Measurements from ENCODE around the gene LRP5. TPM values are rescaled to one million over a fixed set of nuclear protein-coding genes. Genes with fewer than 3 reads are reported as not detected.

Gene LRP5
- total RNA-seq, 1 experiment from 2014 or later: 55.2 TPM

- intact Hi-C loops (cut with micrococcal nuclease): no loop called here
- POLR2A ChIA-PET: no interaction called here
- Histone ChIP-seq H4K20me1 (ENCODE audit: insufficient read depth) (peaks cover 52% of the 10 kb centered on the region), H2AFZ (ENCODE audit: low read depth, low read length, poor library complexity, severe bottlenecking) (no peak overlapping the region), H3K9ac (ENCODE audit: low read length) (no peak overlapping the region), H3K27me3 (ENCODE audit: insufficient read depth, low read length) (no peaks in the 10 kb centered on the region), H3K4me3 (replicated peaks in 1 of 2; ENCODE audit: low read depth in 1 of 2, low read length in 2 of 2) (no peak overlapping the region), H3K36me3 (ENCODE audit: control insufficient read depth in 1 of 2, insufficient read depth in 2 of 2, low read length in 2 of 2) (no peaks in the 10 kb centered on the region), H3K9me2 (ENCODE audit: insufficient read depth) (no peaks in the 10 kb centered on the region), H3K4me2 (ENCODE audit: low read length) (no peak overlapping the region), H3K27ac (ENCODE audit: low read depth, low read length) (no peak overlapping the region), H3K79me2 (ENCODE audit: insufficient read depth, low read length) (peaks cover 99% of the 10 kb centered on the region), H3K9me3 (ENCODE audit: control insufficient read depth in 1 of 2, insufficient read depth in 1 of 2, low read depth in 1 of 2, low read length in 2 of 2) (no peaks in the 10 kb centered on the region), H3K4me1 (ENCODE audit: control insufficient read depth in 1 of 2, insufficient read depth in 2 of 2, low read length in 2 of 2) (peaks cover 0 to 6% of the 10 kb centered on the region in 2 experiments; a peak in 2 of 4 replicates)
- DNase-seq (ENCODE audit: low read depth, low spot score): no peak
- TF ChIP-seq SRF (IDR thresholded peaks at IDR 0.05; ENCODE audit: low read depth): no peak
- no peak for TF ChIP-seq CTCF (IDR thresholded peaks at IDR 0.05 in 2 of 3, conservative IDR thresholded peaks at IDR 0.05 in 1 of 3; ENCODE audit: borderline replicate concordance in 1 of 3, insufficient read depth in 1 of 3, low read depth in 2 of 3, low read length in 2 of 3)
- no peak for TF ChIP-seq POLR2AphosphoS5 (IDR thresholded peaks at IDR 0.05; ENCODE audit: low read depth, low read length)
- no peak for TF ChIP-seq JUND (IDR thresholded peaks at IDR 0.05)
- no peak for TF ChIP-seq ZNF274 (IDR thresholded peaks at IDR 0.05; ENCODE audit: low read depth, low read length)
- TF ChIP-seq POLR2A (IDR thresholded peaks at IDR 0.05; ENCODE audit: borderline replicate concordance, extremely low read depth, insufficient read depth, insufficient read length): no peak
- RAD21 ChIA-PET (ENCODE audit: low non-redundant PET in 1 of 2, low total read pairs in 2 of 2, uncharacterized antibody in 2 of 2, unreplicated experiment in 2 of 2): no interaction called here
- ATAC-seq: no peak
- CTCF ChIA-PET: no interaction called here
- BruUV-seq (replicated peaks): no TSS peak
Observed at GRCh38 chr11:68497761-68498160, 185.4 kb downstream of the LRP5 start.

GRCh38 chr11:68498321-68498720 is 185.9 kb downstream of the LRP5 start:
- intact Hi-C loops (cut with micrococcal nuclease): no loop called here
- no peak for ATAC-seq
- peaks cover 49% of the 10 kb centered on the region for H4K20me1 ChIP-seq (ENCODE audit: insufficient read depth)
- no peak for TF ChIP-seq POLR2AphosphoS5 (IDR thresholded peaks at IDR 0.05; ENCODE audit: low read depth, low read length)
- no TSS peak for BruUV-seq (replicated peaks)
- CTCF ChIA-PET: no interaction called here
- no peak overlapping the region for H3K27ac ChIP-seq (ENCODE audit: low read depth, low read length)
- no peak for DNase-seq (ENCODE audit: low read depth, low spot score)
- peaks cover 99% of the 10 kb centered on the region for H3K79me2 ChIP-seq (ENCODE audit: insufficient read depth, low read length)
- RAD21 ChIA-PET (ENCODE audit: low non-redundant PET in 1 of 2, low total read pairs in 2 of 2, uncharacterized antibody in 2 of 2, unreplicated experiment in 2 of 2): no interaction called here
- H3K4me2 ChIP-seq (ENCODE audit: low read length): no peak overlapping the region
- no peaks in the 10 kb centered on the region for H3K36me3 ChIP-seq (ENCODE audit: control insufficient read depth in 1 of 2, insufficient read depth in 2 of 2, low read length in 2 of 2)
- POLR2A ChIA-PET: no interaction called here
- H3K4me3 ChIP-seq (replicated peaks in 1 of 2; ENCODE audit: low read depth in 1 of 2, low read length in 2 of 2): no peak overlapping the region
- H3K4me1 ChIP-seq (ENCODE audit: control insufficient read depth in 1 of 2, insufficient read depth in 2 of 2, low read length in 2 of 2): peaks cover 0 to 6% of the 10 kb centered on the region in 2 experiments; a peak in 2 of 4 replicates
- no peak overlapping the region for H2AFZ ChIP-seq (ENCODE audit: low read depth, low read length, poor library complexity, severe bottlenecking)
- H3K9me3 ChIP-seq (ENCODE audit: control insufficient read depth in 1 of 2, insufficient read depth in 1 of 2, low read depth in 1 of 2, low read length in 2 of 2): no peaks in the 10 kb centered on the region
- H3K27me3 ChIP-seq (ENCODE audit: insufficient read depth, low read length): no peaks in the 10 kb centered on the region
- H3K9ac ChIP-seq (ENCODE audit: low read length): no peak overlapping the region
- no peaks in the 10 kb centered on the region for H3K9me2 ChIP-seq (ENCODE audit: insufficient read depth)

Other genes starting within 250 kb of the LRP5 start
- gene CHKA, start 191.2 kb upstream of the LRP5 start, total RNA-seq (2021; ENCODE audit: unreplicated experiment): 33.1 TPM
- gene KMT5B, start 99.3 kb upstream of the LRP5 start, total RNA-seq (2021; ENCODE audit: unreplicated experiment): 35.1 TPM
- gene C11orf24, start 40.6 kb upstream of the LRP5 start, total RNA-seq (2021; ENCODE audit: unreplicated experiment): 37.8 TPM
- gene PPP6R3, start 148.2 kb downstream of the LRP5 start, total RNA-seq (2021; ENCODE audit: unreplicated experiment): 113 TPM

All from HCT116 (cell line).